ENCODE measurements around the gene IRF2BP2.
"Not testable (repeated sequence)": the region's sequence is repeated elsewhere in the genome, so short reads cannot be mapped to it uniquely, and the experiment has no call there.

Gene IRF2BP2

GRCh38 chr1:234595899-234596298, 14.1 kb downstream of the IRF2BP2 start:
- Histone ChIP-seq H2AFZ (ENCODE audit: low read depth, low read length, severe bottlenecking) (no peak overlapping the region), H3K9me3 (ENCODE audit: insufficient read depth, low read length) (no peaks in the 10 kb centered on the region), H3K79me2 (ENCODE audit: insufficient read depth, low read length) (no peaks in the 10 kb centered on the region), H3K9me2 (replicated peaks; ENCODE audit: insufficient read depth, low read length) (no peaks in the 10 kb centered on the region), H4K20me1 (ENCODE audit: low read depth, low read length) (no peaks in the 10 kb centered on the region), H3K9ac (ENCODE audit: low read length) (no peak overlapping the region), H3K27me3 (ENCODE audit: low read length) (no peaks in the 10 kb centered on the region), H3K27ac (ENCODE audit: low read depth, low read length) (no peak overlapping the region), H3K36me3 (ENCODE audit: low read length) (no peaks in the 10 kb centered on the region), H3F3A (ENCODE audit: insufficient read depth) (peaks cover 23% of the 10 kb centered on the region), H3K4me3 (ENCODE audit: insufficient read depth, low read length, poor library complexity, severe bottlenecking) (no peak overlapping the region), H3K4me2 (ENCODE audit: low read depth, low read length, poor library complexity, severe bottlenecking) (no peak overlapping the region)
- TF ChIP-seq EZH2phosphoT487 (conservative IDR thresholded peaks at IDR 0.05; ENCODE audit: low read length) (no peak), CTCF (IDR thresholded peaks at IDR 0.05; ENCODE audit: insufficient read depth, low read length, poor library complexity, severe bottlenecking) (no peak)

GRCh38 chr1:234594575-234594974, 15.4 kb downstream of the IRF2BP2 start:
- not testable (repeated sequence) for H3K9me3 ChIP-seq (ENCODE audit: insufficient read depth, low read length); H3K79me2 ChIP-seq (ENCODE audit: insufficient read depth, low read length)

GRCh38 chr1:234593771-234594504, 16.0 kb downstream of the IRF2BP2 start:
- no peaks in the 10 kb centered on the region for H3K36me3 ChIP-seq (ENCODE audit: low read length)
- no peak for TF ChIP-seq EZH2phosphoT487 (conservative IDR thresholded peaks at IDR 0.05; ENCODE audit: low read length)
- TF ChIP-seq CTCF (IDR thresholded peaks at IDR 0.05; ENCODE audit: insufficient read depth, low read length, poor library complexity, severe bottlenecking): no peak
- no peak overlapping the region for H3K4me2 ChIP-seq (ENCODE audit: low read depth, low read length, poor library complexity, severe bottlenecking)
- H4K20me1 ChIP-seq (ENCODE audit: low read depth, low read length): no peaks in the 10 kb centered on the region
- no peak overlapping the region for H3K27ac ChIP-seq (ENCODE audit: low read depth, low read length)
- no peak overlapping the region for H3K4me3 ChIP-seq (ENCODE audit: insufficient read depth, low read length, poor library complexity, severe bottlenecking)
- no peak overlapping the region for H2AFZ ChIP-seq (ENCODE audit: low read depth, low read length, severe bottlenecking)
- H3K9me2 ChIP-seq (replicated peaks; ENCODE audit: insufficient read depth, low read length): no peaks in the 10 kb centered on the region
- no peak overlapping the region for H3K9ac ChIP-seq (ENCODE audit: low read length)
- no peaks in the 10 kb centered on the region for H3K9me3 ChIP-seq (ENCODE audit: insufficient read depth, low read length)
- no peaks in the 10 kb centered on the region for H3K27me3 ChIP-seq (ENCODE audit: low read length)
- H3K79me2 ChIP-seq (ENCODE audit: insufficient read depth, low read length): no peaks in the 10 kb centered on the region
- H3F3A ChIP-seq (ENCODE audit: insufficient read depth): peaks cover 5% of the 10 kb centered on the region

More at GRCh38 chr1:234594575-234594974, 15.4 kb downstream of the IRF2BP2 start:
- not testable (repeated sequence) for H3K36me3 ChIP-seq (ENCODE audit: low read length); H3K4me3 ChIP-seq (ENCODE audit: insufficient read depth, low read length, poor library complexity, severe bottlenecking); H3K9ac ChIP-seq (ENCODE audit: low read length); H3K4me2 ChIP-seq (ENCODE audit: low read depth, low read length, poor library complexity, severe bottlenecking); H3K9me2 ChIP-seq (replicated peaks; ENCODE audit: insufficient read depth, low read length); H3K27me3 ChIP-seq (ENCODE audit: low read length); H3K27ac ChIP-seq (ENCODE audit: low read depth, low read length); H4K20me1 ChIP-seq (ENCODE audit: low read depth, low read length); H2AFZ ChIP-seq (ENCODE audit: low read depth, low read length, severe bottlenecking)
- H3F3A ChIP-seq (ENCODE audit: insufficient read depth): peaks cover 11% of the 10 kb centered on the region

GRCh38 chr1:234593109-234593508, 16.9 kb downstream of the IRF2BP2 start:
- no peaks in the 10 kb centered on the region for H3K79me2 ChIP-seq (ENCODE audit: insufficient read depth, low read length)
- no peaks in the 10 kb centered on the region for H3K36me3 ChIP-seq (ENCODE audit: low read length)
- TF ChIP-seq CTCF (IDR thresholded peaks at IDR 0.05; ENCODE audit: insufficient read depth, low read length, poor library complexity, severe bottlenecking): no peak
- TF ChIP-seq EZH2phosphoT487 (conservative IDR thresholded peaks at IDR 0.05; ENCODE audit: low read length): no peak

More at GRCh38 chr1:234593109-234593508, 16.9 kb downstream of the IRF2BP2 start:
- H3K4me3 ChIP-seq (ENCODE audit: insufficient read depth, low read length, poor library complexity, severe bottlenecking): no peak overlapping the region
- no peaks in the 10 kb centered on the region for H4K20me1 ChIP-seq (ENCODE audit: low read depth, low read length)
- H3K9me2 ChIP-seq (replicated peaks; ENCODE audit: insufficient read depth, low read length): no peaks in the 10 kb centered on the region
- H3F3A ChIP-seq (ENCODE audit: insufficient read depth): no peaks in the 10 kb centered on the region
- no peaks in the 10 kb centered on the region for H3K9me3 ChIP-seq (ENCODE audit: insufficient read depth, low read length)
- no peak overlapping the region for H2AFZ ChIP-seq (ENCODE audit: low read depth, low read length, severe bottlenecking)
- no peak overlapping the region for H3K4me2 ChIP-seq (ENCODE audit: low read depth, low read length, poor library complexity, severe bottlenecking)
- H3K9ac ChIP-seq (ENCODE audit: low read length): no peak overlapping the region
- no peak overlapping the region for H3K27ac ChIP-seq (ENCODE audit: low read depth, low read length)
- H3K27me3 ChIP-seq (ENCODE audit: low read length): no peaks in the 10 kb centered on the region
